Measurements from ENCODE around the gene ANKRD45.

GRCh38 chr1:173603056-173603591 is 66.5 kb downstream of the ANKRD45 start, which contains the start of gene SLC9C2:
- TF ChIP-seq, protein P1, sequence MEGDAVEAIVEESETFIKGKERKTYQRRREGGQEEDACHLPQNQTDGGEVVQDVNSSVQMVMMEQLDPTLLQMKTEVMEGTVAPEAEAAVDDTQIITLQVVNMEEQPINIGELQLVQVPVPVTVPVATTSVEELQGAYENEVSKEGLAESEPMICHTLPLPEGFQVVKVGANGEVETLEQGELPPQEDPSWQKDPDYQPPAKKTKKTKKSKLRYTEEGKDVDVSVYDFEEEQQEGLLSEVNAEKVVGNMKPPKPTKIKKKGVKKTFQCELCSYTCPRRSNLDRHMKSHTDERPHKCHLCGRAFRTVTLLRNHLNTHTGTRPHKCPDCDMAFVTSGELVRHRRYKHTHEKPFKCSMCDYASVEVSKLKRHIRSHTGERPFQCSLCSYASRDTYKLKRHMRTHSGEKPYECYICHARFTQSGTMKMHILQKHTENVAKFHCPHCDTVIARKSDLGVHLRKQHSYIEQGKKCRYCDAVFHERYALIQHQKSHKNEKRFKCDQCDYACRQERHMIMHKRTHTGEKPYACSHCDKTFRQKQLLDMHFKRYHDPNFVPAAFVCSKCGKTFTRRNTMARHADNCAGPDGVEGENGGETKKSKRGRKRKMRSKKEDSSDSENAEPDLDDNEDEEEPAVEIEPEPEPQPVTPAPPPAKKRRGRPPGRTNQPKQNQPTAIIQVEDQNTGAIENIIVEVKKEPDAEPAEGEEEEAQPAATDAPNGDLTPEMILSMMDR (IDR thresholded peaks at IDR 0.05), result no peak
- TF ChIP-seq POLR2AphosphoS5 (IDR thresholded peaks at IDR 0.05; ENCODE audit: low read depth, low read length), result no peak
